ENCODE measurements around the gene EIF2AK3.

EIF2AK3 gene

DNA sequence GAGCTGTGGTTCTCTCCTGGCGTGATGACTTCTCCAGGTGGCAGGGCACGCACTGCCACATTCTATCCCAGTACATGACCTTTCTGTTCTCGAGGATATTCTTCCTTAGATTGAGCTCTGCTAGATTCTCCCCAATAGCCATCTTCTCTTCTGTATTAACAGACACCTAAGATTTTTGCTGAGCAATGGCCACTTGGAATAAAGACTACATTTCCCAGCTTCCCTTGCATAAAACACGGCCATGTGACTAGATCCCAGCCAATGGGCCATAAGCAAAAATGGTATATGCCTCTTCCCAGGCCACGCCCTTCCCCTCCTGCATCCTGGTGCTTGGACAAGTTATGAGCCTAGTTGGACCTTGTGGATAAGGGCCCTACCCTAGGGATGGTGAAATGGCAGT is 82.1 kb downstream of the EIF2AK3 start:
- DNase-seq (ENCODE audit: low read depth in 3 of 3, low spot score in 1 of 3) = no peak

DNA sequence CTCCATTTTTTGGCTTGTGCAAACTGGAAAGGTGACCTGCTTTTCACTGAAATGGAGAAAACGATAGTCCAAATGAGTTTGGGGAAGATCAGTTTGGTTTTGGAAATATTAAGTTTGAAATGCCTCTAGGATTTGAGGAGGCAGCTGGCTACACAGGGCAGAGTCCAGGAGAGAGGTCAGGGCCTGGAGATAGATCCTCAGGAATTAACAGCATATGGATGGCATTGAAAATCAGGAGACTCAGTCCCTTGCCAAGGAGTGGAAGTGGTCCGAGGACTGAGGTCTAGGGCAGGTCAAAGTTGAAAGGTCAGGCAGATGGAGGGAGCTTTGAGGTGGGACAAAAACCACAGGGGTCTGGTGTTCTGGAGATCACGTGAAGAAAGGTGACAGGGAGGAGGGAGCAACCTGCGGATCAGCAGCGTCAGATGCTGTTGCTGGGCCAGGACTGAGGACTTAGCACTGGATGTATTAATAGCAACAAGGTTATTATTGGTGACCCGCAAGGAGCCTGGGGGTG is 83.7 kb downstream of the EIF2AK3 start:
- DNase-seq (ENCODE audit: low read depth in 3 of 3, low spot score in 1 of 3) = no peak

DNA sequence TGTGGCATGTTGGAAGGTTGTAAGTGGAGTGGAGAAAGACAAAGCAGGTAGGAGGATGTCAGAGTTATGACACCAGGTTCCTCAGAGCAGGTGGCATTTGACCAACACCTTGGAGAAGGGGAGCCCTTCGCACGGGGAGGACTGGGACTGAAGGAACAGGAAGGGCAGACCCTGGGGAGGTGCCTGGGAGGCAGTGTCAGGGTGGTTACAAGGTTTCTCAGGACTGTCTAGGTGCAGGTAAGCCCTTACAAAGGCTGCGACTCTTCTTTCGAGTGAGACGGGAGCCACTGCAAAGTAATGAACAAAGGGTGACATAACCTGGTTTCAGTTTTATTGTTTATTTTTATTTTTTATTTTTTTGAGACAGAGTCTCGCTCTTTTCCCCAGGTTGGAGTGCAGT is 84.6 kb downstream of the EIF2AK3 start:
- no peak for DNase-seq (ENCODE audit: low read depth in 3 of 3, low spot score in 1 of 3)

DNA sequence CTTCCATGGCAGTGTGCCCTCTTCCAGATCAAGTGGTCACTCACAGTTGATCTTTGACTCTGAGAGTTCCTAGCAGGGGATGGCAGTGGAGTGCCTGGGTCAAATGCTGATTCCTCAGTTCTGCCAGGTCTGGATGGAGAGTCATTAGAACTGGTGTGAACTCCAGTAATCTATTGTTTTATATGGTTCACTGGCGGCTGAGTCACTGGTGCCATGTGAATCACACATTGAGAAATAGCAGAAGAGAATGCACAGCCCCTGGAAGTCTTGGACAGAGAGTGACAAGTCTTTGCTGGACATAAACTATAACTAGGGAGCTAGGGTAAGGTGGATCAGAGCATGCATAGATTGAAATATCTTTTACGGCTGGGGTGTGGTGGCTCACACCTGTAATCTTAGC is 86.9 kb downstream of the EIF2AK3 start:
- no peak for DNase-seq (ENCODE audit: low read depth in 3 of 3, low spot score in 1 of 3)

DNA sequence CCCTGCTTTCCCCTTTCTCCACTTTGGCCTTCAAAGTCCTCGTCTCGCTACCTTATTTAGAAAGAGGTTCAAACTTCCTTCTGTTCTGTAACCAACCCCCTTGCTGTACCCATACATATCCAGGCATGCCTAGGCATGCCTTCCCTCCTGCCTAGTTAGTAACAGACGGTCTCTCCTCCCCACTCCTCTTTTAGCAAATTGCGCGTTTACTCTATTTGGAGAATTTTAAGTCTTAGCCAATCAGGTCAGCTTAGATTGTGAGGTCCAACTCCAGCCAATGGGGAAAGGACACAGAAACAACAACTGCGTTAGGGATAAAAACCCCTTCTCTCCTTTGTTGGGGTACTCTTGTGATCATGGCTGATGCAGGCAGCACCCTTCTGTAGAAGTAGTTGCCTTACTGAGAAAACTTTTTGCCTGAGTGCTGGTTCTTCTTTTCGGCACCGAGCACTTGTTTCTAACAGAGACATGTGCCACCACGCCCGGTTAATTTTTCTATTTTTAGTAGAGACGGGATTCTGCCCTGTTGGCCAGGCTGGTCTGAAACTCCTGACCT is 88.8 kb downstream of the EIF2AK3 start:
- no peak for DNase-seq (ENCODE audit: low read depth in 3 of 3, low spot score in 1 of 3)

DNA sequence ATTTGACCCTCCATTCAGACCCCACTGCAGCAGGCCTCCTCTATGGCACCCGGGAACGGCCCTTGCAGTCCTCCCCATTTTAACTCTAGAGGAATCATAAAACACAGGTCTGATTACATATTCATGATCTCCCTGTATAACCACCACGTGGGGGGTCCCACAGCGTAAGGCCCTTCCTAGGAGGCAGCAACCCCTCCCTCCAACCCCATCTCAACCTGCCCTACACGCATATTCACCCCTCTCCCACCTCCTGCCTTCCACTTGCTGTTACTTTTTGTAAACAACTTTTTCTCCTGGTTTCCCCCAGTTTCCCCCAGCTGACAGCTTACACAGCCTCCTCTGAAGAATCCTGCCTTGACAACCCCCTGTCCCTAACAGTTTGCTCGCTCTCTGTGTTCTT is 89.6 kb downstream of the EIF2AK3 start:
- DNase-seq (ENCODE audit: low read depth in 3 of 3, low spot score in 1 of 3) = no peak

DNA sequence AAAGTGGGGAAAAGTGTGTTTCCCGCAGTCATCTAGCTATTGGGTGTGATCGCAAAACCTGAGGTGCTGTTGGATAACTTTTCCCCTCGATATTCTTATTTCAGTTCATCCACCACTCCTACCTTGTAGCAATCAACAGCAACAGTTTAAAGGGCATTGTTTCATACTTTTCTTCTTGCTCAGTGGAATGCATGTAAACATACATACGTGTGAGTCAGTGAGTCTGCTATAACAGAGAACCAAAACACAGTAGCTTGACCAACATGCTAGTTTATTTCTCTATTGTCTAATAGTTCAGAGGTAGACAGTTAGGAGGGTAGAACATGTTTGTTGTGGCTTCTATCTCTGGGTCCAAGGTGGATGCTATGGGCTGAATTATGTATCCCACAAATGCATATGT is 97.2 kb downstream of the EIF2AK3 start:
- DNase-seq (ENCODE audit: low read depth in 3 of 3, low spot score in 1 of 3) = no peak

DNA sequence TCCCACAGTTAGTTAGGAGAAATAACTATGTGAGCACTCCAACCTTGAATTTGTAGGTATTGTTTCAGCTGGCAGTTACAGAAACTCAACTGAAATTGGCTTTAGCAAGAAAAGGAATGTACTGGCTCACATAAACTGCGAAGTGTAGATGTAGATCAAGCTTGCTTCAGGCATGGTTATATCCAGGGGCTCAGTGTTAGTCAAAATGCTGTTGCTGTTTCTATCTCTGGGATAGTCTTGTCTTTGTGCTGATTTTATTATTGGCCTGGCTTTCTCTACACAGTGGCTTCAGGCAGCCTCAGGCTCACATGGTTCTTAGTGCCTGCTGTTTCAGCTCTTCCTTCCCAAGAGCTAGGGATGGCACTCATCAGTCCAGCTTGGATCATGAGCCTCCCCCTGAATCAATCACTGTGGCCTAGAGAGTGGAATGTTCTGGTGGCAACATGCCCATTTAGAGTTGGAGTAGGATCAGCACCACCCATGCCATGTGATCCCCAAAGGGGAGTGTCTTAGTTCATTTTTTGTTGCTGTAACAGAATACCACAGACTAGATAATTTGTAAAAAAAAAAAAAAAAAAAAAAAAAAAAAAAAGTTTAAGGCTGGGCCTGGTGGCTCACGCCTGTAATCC is 105.7 kb downstream of the EIF2AK3 start:
- no peak for DNase-seq (ENCODE audit: low read depth in 3 of 3, low spot score in 1 of 3)

DNA sequence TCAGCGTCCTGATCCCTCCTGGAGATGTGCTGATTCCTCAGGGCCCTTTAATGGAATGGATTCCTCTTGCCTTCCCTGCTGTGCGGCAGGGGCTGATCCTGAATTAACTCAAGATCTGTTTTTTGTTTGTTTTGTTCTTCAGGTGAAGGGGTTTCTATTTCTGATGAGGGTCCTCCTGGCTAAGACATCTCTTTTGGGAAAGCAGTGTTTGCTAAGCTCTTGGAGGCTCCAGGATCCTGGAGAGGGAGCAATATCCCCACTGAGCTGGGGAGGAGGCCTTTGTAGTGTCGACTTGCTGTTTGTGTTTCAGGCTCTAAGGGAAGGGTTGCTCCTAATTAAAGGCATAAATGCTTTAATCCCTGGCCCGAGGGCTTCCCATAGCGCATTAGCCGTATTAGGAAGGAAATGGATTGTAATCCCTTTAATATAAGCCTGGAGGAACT is 109.5 kb downstream of the EIF2AK3 start:
- no peak for DNase-seq (ENCODE audit: low read depth in 3 of 3, low spot score in 1 of 3)

Data from stimulated activated CD4-positive, alpha-beta T cell treated with anti-CD3 and anti-CD28 coated beads, TNF-alpha, amount 100 ng/mL, for 1 hour (primary cell).